GM21786 (cell line): ENCODE results near the gene PTPRR.

ENCODE experiments used
- ATAC-seq: cut with Tn5 transposase; IDR thresholded peaks from one replicate; pipeline ENCODE4 v1.9.1; 2021; ENCODE audit not compliant: unreplicated experiment

PTPRR gene

DNA sequence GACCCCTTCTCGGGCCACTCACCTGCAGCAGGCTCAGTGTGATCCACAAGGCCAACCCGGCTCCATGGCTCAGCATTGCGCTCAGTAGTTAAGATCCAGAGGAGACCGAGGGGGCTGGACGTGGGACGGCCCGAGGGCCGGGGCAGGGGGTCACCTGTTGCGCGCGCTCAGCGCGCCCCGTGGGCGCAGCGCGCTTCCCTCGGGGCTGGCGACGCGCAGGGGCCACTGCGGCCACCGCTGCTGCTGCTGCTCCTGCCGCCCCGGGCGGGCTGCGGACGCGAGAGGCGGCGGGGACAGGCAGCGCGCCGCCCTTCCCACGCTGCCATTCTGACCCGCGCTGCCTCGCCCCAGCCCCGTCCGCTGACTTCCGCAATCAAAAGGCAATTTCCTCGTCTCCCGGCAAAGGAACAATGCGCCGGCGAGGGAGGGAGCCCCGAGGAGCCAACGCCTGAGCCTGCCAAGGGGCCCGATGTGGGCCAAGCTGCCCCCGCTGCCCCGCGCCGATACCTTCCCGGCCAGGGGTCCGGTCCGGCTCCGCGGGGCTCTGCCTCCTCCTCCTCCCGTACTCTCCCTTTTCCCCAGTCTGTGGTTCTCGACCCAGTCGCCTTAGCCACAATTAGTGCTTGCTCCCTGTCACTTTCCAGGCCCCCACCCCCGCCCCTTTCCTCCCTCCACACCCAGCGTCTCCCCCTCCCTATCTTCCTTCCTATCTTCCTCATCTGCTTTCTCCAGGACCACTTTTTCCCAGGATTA lies 310.6 kb downstream of the PTPRR start:
- no peak for ATAC-seq

GRCh38 chr12:70609203-70609602 lies 311.3 kb downstream of the PTPRR start:
- no peak for ATAC-seq

- no peak for ATAC-seq
Observed at GRCh38 chr12:70608184-70608583, 312.4 kb downstream of the PTPRR start.

DNA sequence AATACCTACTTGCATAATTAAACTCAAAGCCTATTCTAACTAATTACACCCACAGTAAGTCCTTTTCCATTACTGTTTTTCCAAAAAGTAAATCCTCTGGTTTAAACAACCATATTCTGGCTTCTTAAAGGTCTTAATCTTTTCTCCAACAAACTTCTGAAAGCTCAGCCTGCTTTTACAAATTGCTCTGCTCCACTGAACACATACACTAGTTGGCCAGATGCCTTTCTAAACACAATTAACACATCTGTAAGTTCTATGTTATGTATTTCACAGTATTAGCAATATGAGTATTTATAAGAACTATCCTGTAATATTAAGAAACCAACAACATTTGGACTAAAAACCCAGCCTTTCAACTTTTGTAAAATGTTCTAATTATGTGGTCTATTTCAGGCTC lies 313.4 kb downstream of the PTPRR start:
- ATAC-seq = no peak

GRCh38 chr12:70605976-70606375 lies 314.6 kb downstream of the PTPRR start:
- no peak for ATAC-seq

DNA sequence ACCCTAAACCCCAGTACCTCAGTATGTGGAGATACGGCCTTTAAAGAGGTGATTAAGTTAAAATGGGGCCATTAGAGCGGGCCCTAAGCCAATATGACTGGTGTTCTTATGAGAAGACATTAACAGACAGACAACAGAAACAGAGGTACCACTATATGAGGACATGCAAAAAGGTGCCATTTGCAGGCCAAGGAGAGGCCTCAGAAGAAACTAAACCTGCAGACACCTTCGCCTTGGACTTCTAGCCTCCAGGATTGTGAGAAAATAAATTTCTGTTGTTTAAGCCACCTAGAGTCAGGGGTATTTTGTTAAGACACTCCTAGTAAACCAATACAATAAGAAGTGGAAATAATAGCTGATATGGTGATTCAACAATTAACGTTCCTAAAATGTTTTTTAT lies 315.9 kb downstream of the PTPRR start:
- ATAC-seq = no peak

- no peak for ATAC-seq
Observed at GRCh38 chr12:70603044-70603443, 317.5 kb downstream of the PTPRR start.

- no peak for ATAC-seq
Observed at GRCh38 chr12:70598467-70599193, 321.9 kb downstream of the PTPRR start.

GRCh38 chr12:70592664-70593063 lies 327.9 kb downstream of the PTPRR start:
- ATAC-seq = no peak

DNA sequence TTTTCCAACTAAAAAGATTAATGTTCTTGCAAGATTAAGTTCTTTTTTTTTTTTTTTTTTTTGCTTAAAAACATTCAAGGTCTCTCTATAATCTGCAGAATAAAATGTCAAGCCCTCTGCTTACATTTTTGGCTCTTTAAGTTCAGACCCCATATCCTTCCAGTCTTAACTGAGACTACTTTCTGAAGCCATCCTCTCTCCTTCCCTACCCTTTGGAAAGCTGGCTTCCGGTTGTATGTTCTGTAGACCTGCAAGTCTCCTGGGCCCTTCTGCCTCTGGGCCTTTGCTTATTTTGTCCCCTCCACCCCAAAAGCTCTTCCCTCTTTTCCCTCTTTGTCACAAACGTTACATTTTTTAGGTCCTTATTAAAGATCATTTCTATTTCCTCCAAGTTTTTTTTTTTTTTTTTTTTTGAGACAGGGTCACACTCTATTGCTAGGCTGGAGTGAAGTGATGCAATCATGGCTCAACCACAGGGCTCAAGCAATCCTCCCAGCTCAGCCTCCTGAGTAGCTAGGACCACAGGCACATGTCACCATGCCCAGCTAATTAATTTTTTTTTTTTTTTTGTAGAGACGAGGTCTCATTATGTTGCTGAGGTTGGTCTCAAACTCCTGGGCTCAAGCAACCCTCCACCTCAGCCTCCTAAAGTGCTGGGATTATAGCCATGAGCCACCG lies 329.9 kb downstream of the PTPRR start:
- no peak for ATAC-seq

GRCh38 chr12:70590051-70590450 lies 330.5 kb downstream of the PTPRR start:
- peak; percentile 95 for ATAC-seq
